ENCODE measurements around the gene ANGPT4. TPM values are rescaled to one million over a fixed set of nuclear protein-coding genes. Genes with fewer than 3 reads are reported as not detected.

Gene ANGPT4
- total and polyA plus RNA-seq, 11 donors, result 0.08 to 0.32 (median 0.15) TPM; not detected in 5

DNA sequence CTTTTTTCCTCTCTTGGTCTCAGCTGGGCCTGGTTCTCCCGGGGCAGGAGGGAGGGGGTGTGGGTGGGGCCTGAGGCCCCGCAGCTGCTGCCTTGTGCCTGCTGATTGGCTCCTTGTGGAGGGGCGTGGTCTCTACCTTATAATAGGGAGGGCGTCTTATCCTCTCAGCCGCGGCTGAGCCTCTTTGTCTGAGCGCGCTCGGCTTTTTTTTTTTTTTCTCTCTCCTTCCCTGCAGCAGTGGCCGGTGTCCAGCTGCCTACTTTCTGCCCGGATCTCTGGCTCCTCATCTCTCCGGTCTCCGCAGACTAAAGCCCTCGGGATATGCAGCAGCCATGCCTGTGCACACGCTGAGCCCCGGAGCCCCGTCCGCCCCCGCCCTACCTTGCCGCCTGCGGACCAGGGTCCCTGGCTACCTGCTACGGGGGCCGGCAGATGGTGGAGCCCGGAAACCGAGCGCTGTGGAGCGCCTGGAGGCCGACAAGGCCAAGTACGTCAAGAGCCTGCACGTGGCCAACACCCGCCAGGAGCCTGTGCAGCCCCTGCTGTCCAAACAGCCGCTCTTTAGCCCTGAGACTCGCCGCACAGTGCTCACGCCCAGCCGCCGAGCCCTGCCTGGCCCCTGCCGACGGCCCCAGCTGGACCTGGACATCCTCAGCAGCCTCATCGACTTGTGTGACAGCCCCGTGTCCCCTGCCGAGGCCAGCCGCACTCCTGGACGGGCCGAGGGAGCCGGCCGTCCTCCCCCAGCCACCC lies 71.5 kb downstream of the ANGPT4 start:
- peak overlapping the region in 2 of 12 donors; percentile 48 to 50 for H3K27ac ChIP-seq
- 4 to 20% (median 14%) methylated on average over 29 to 47 of the region's 47 CpGs for WGBS, 4 donors
- intact Hi-C loops (cut with DNase I), result loop anchor here in 1 of 10 donors (5.0 kb wide), 1 partner anchor 43 kb away; no protein-coding TSS in a partner anchor

DNA sequence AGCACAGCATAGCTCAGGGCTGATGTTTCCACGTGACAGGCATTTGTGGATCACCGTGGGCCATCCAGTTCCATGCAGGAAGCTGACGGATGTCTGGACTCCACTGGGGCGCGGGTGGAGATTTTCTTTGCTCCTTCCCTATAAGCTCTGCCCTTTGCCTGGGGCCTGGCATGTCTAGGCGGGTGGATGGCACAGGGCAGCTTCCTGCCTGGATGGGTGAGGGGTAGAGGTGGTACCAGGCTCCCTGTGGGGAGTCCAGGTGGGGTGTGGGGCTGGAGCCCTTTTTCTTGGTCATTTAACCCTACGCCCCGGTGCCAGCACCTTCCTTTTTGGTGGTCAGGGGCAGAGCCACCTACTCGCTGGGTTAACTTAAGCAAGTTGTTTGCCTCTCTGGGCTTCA lies 72.2 kb downstream of the ANGPT4 start:
- Histone ChIP-seq H3K27ac (no peak overlapping the region), H3K4me3 (peak overlapping the region in 2 of 12 donors; percentile 53 to 62), H3K36me3 (peaks cover 0 to 9% (median 0%) of the 10 kb centered on the region in 9 donors), H3K4me1 (peaks cover 0 to 62% (median 18%) of the 10 kb centered on the region in 12 donors), H3K27me3 (peaks cover 0 to 8% (median 0%) of the 10 kb centered on the region in 9 donors), H3K9me3 (no peaks in the 10 kb centered on the region)
- TF ChIP-seq POLR2A (IDR thresholded peaks at IDR 0.05), result no peak
- TF ChIP-seq, protein P1, sequence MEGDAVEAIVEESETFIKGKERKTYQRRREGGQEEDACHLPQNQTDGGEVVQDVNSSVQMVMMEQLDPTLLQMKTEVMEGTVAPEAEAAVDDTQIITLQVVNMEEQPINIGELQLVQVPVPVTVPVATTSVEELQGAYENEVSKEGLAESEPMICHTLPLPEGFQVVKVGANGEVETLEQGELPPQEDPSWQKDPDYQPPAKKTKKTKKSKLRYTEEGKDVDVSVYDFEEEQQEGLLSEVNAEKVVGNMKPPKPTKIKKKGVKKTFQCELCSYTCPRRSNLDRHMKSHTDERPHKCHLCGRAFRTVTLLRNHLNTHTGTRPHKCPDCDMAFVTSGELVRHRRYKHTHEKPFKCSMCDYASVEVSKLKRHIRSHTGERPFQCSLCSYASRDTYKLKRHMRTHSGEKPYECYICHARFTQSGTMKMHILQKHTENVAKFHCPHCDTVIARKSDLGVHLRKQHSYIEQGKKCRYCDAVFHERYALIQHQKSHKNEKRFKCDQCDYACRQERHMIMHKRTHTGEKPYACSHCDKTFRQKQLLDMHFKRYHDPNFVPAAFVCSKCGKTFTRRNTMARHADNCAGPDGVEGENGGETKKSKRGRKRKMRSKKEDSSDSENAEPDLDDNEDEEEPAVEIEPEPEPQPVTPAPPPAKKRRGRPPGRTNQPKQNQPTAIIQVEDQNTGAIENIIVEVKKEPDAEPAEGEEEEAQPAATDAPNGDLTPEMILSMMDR (IDR thresholded peaks at IDR 0.05), result no peak
- 82 to 87% (median 84%) methylated on average over 9 of the region's 9 CpGs for WGBS, 4 donors
- intact Hi-C loops (cut with DNase I), result loop anchor here in 1 of 10 donors (5.0 kb wide), 1 partner anchor 43 kb away; no protein-coding TSS in a partner anchor
- DNase-seq, result no peak
- ATAC-seq, result no peak

More for the DNA sequence above, 71.5 kb downstream of the ANGPT4 start:
- TF ChIP-seq POLR2A (IDR thresholded peaks at IDR 0.05), result no peak
- TF ChIP-seq, protein P1 (IDR thresholded peaks at IDR 0.05), result no peak
- DNase-seq, result peak; percentile 92 to 95 (median 93)
- peak overlapping the region in 11 of 12 donors; percentile 10 to 62 (median 50) for H3K4me3 ChIP-seq
- no peaks in the 10 kb centered on the region for H3K9me3 ChIP-seq
- ATAC-seq, result peak; percentile 97 to 99 (median 98)
- peaks cover 0 to 8% (median 0%) of the 10 kb centered on the region in 9 donors for H3K27me3 ChIP-seq
- peaks cover 0 to 62% (median 18%) of the 10 kb centered on the region in 12 donors for H3K4me1 ChIP-seq
- H3K36me3 ChIP-seq, result peaks cover 0 to 9% (median 0%) of the 10 kb centered on the region in 9 donors

DNA sequence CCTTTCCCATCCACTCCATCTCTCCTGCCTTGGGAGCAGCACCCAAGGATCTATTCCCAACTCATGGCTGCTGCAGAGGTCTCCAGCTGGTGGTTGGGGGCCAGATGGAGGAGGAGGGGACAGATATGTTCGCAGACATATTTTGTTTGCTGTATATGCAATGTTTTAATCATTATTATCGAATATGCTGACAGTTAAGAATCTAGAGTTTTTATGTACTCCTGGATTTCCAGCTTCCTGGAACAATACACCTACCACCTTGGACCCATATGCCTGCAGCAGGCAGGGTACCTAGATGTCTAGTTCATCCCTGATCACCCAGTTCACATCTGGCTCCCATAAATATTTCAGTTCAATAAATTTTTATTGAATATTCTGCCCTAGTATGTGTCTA lies 73.6 kb downstream of the ANGPT4 start:
- 82 to 92% (median 87%) methylated on average over 2 of the region's 2 CpGs for WGBS, 4 donors
- peaks cover 0 to 8% (median 0%) of the 10 kb centered on the region in 9 donors for H3K27me3 ChIP-seq
- TF ChIP-seq, protein P1 (IDR thresholded peaks at IDR 0.05), result no peak
- TF ChIP-seq POLR2A (IDR thresholded peaks at IDR 0.05), result no peak
- ATAC-seq (no peak), DNase-seq (no peak)
- intact Hi-C loops (cut with DNase I), result loop anchor here in 1 of 10 donors (5.0 kb wide), 1 partner anchor 45 kb away; no protein-coding TSS in a partner anchor
- peaks cover 0 to 70% (median 18%) of the 10 kb centered on the region in 12 donors for H3K4me1 ChIP-seq
- no peak overlapping the region for H3K27ac ChIP-seq
- peak overlapping the region in 1 of 12 donors; percentile 8 for H3K4me3 ChIP-seq
- peaks cover 0 to 10% (median 0%) of the 10 kb centered on the region in 12 donors for H3K9me3 ChIP-seq
- H3K36me3 ChIP-seq, result peaks cover 0 to 9% (median 0%) of the 10 kb centered on the region in 9 donors
